Activated gamma-delta T cell treated with Interleukin-2 at 50 U/mL for 16 hours (primary cell): ENCODE measurements around the gene LAMTOR2.

Experiments used
- DNase-seq: peaks from one replicate; pipeline ENCODE4 v3.0.0-alpha.2; 2020

The LAMTOR2 gene

DNA sequence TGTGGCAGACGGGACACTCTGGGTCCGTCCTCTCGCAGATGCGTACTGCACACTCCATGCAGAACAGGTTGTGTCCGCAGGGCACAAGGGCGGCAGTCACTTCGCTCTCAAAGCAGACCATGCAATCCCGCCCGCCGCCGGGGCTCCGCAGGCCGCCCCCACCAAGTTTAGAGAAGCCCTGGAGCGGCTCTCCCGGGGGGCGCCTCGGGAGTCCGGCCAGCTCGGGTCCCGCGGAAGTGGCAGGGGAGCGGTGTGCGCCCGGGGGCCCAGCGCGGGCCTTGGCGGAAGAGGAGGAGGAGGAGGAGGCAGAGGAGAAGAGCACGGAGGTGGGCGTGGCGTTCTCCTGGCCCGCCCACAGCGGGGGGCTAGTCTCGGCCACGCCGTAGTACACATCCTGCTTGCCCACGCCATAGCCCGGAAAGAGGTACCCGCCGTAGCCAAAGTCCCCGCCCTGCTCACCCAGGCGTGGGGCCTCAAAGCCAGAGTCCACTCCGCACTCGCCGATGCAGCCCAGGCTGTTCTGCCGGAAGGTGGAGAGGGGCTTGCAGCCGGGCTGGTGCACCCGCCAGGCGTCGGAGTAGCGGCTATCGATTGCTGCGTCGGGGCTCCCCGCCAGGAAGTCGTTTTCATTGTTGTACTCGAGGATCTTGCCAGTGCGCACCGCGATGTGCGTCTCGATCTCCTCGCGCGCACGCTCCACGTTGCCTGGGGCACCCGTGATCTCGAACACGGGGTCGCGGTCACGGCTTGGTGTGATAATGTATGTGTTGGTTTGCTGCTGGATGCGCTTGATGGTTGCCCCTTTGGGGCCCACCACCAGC, 22.2 kb downstream of the LAMTOR2 start:
- no peak for DNase-seq

DNA sequence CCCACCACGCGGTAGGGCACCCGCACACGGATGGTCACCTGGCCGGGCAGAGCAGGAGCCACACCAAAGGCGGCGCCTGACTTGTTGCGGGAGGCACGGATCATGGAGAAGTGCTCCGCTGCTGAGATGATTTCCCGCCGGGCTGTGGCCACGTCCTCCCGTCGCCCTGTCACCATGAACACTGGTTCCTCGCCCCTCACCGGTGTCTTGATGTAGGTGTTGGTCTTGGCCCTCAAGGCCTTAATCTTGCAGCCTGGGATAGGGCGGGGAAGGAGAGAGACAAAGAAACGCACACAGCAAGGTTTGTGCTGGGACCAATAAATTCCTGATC, 22.8 kb downstream of the LAMTOR2 start:
- DNase-seq = no peak

GRCh38 chr1:156078728-156079127, 24.1 kb downstream of the LAMTOR2 start:
- DNase-seq = no peak

DNA sequence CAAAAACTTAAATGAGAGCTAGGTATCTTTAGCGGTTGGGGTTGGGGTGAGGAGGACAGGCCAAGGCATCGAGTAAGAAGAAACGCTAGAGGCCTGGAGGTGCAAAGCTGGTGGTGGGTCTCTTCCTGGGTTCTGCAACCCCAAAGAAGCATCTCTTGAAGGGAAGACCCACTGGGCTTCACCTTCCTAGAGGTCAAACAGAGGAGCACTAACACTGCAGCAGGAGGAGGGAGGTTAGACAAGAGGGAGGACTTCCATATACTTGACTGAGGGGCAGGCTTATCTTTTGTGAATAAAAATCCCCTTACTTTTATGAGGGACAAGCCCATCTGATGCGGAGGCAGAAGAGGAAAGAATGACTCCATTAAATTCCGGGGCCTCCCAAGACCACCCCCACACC, 25.2 kb downstream of the LAMTOR2 start:
- DNase-seq = no peak

- DNase-seq = no peak
Measured at GRCh38 chr1:156080241-156080862, 25.8 kb downstream of the LAMTOR2 start.

GRCh38 chr1:156080863-156081179, 26.2 kb downstream of the LAMTOR2 start:
- no peak for DNase-seq

DNA sequence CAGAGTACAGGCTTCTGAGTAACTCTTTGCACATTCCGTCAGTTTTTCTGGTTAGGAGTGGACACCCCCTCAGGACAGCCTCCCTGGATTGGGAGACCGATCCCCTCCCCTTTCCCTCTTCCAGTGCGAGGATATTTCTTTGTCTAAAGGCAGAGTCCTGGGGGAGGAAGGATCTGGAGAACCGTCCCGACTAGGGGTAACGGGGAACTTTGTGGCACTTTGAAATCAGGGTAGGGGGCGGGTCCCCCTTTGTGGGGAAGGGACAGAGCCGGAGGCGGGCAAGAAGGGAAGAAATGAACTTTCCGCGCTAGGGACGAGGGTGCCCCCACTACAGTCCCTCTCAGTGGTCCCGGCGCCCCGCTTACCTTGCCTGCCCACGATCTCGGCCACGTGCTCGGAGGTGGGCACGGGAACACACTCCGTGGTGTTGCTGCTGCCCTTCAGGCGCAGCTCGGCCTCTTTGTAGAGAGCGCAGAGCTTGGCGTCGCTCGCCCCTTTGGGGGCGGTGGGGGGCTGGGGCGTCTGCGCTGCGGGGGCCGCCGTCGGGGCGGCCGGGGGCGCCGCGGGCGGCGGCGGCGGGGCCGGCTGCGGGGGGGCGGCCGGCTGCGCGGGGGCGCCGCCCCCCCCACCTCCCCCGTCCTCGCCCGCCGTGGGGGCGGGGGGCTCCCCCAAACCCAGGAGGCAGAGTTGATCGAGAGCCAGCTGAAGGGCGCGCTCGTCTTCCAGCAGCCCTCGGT, 26.8 kb downstream of the LAMTOR2 start:
- DNase-seq = no peak

DNA sequence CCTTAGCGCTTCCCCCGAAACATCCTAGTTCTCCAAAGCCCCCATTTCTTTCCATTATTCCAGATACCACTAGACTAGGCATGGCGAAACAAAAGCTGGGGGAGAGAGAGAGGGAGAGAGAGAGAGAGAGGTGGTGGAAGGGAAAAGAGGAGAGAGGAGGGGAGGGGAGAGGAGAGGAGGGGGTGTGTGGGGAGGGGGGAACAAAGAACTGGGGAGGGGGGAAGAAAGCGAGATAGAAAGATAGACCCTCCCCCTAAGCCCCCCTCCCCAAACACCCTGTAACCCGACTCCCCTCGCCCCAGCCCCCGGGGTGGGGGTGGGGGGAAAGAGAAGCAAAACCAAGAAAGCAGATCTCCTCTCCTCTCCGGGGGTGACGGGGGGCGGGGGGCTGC, 27.3 kb downstream of the LAMTOR2 start:
- DNase-seq = no peak

DNA sequence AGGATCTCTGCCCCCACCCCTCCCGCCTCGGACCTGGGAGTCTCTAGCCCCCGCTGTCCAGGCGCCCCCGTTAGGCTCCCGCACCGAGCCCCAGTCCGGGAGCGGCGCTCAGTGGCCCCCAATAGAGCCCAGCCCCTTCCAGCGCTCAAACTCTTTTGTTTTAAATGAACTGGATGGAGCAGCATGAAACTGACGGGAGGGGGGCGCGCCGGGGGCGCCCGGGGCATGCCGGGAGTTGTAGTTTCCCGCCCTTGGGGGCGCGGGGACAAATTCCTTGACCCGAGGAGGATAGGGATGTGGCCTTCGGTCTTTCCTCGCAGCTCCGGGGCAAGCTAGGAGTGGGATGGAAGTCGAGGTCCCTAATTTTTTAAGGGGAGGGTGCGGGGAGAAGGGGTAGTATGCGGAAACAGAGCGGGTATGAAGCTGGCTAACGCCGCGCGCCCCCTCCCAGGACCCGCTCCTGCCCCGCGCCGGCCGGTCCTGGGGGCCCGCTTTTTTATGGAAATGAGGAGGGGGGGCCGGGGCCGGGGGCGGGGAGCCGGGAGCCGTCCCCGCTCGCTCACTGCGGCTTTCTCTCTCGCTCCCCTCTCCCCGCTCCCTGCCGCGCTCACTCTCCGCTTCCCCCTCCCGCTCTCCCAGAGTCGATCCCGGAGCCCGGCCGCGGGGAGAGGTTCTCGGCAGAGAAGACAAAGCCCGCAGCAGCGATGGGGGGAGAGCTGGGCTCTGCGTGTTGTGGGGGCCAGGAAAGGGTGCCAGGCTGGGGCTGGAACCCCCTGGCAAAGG, 27.9 kb downstream of the LAMTOR2 start, which contains the start of gene MEX3A:
Gene MEX3A, minus strand, starts transcription at position 157 of the 783 bp plus-strand sequence. CDS start 467 bp downstream, outside the sequence.
- DNase-seq = peak; percentile 52

DNA sequence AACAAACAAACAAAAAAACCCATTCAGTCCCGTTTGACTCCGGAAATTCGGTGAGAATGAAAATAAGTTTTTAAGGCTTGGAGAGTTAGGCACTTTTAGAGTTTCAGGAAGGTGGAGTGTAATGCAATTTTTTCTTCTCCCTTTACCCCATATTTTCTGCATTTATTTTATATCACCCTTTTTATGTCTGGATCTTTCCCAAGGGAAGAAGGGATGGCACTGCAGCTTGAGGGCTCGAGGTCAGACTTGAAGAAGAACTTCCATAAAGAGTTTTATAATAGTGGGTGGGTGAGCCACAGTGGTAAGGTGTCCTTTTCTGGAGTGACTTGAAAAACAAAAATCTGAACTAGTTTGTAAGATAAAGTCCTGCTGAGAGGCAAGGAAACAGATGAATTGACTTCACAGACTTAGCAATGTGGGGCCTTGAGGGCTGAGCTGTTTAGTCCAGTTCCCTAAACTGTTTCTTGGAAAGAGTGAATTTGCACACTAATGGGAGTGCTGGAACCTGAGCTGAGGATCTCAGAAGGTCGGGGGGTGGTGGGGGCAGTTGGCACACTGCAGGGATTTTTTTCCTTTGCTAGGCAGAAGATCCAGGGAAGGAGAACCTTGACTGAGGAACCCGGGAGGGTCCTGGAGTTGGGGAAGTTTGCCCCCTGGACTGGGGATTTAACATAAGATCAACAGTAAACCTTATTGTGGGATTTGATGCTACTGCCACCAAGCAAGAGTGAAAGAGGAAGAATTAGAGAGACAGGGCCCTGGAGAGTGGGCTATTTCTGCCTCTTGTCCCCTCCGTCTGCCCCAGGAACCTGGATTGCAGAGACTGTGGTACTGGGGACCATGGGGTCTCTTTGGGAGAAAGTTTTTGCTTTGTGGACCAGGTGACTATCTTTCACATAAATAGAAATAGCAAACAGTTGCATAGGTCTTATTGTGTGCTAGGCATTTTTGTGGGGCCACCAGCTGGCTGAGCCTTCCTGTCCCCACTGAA, 29.5 kb downstream of the LAMTOR2 start:
- no peak for DNase-seq

GRCh38 chr1:156086256-156086662, 31.7 kb downstream of the LAMTOR2 start:
- DNase-seq = no peak

- no peak for DNase-seq
Measured at GRCh38 chr1:156089704-156090103, 35.1 kb downstream of the LAMTOR2 start.

DNA sequence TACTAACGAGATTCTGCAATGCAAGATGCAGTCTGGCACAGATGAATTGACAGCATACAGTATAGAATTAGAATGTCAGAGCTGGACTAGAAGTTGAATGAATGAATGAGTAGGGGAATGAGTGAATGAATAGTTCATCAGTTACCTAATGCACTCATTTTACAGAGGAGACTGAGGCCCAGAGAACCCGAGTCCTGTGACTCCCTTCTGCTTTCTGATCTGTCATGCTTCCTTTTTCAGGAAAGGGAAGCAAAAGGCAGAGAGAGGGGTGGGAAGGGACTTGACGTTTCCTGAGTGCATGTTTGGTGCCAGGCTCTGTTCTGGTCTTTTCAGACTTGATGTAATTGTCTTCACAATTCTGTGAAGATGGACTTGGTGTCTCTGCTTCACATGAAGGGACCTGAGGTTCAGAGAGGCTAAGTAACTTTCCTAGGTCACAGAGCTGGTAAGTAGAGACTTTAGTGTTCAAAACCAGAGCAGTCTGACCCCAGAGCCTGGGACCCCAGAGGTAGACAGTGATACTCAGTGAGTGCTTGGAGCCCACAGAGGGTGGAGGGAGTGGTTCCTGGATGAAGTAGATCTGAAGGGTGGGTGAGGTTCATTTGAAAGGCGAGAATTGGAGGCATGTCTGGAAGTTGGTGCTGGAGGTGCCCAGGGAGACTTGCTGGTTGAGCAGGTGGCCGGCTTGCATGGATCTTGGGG, 35.7 kb downstream of the LAMTOR2 start:
- no peak for DNase-seq

- DNase-seq = peak; percentile 91
Measured at GRCh38 chr1:156090840-156091188, 36.2 kb downstream of the LAMTOR2 start.

GRCh38 chr1:156091610-156092009, 37.0 kb downstream of the LAMTOR2 start:
- DNase-seq = no peak

- DNase-seq = no peak
Measured at GRCh38 chr1:156095906-156096508, 41.4 kb downstream of the LAMTOR2 start.

DNA sequence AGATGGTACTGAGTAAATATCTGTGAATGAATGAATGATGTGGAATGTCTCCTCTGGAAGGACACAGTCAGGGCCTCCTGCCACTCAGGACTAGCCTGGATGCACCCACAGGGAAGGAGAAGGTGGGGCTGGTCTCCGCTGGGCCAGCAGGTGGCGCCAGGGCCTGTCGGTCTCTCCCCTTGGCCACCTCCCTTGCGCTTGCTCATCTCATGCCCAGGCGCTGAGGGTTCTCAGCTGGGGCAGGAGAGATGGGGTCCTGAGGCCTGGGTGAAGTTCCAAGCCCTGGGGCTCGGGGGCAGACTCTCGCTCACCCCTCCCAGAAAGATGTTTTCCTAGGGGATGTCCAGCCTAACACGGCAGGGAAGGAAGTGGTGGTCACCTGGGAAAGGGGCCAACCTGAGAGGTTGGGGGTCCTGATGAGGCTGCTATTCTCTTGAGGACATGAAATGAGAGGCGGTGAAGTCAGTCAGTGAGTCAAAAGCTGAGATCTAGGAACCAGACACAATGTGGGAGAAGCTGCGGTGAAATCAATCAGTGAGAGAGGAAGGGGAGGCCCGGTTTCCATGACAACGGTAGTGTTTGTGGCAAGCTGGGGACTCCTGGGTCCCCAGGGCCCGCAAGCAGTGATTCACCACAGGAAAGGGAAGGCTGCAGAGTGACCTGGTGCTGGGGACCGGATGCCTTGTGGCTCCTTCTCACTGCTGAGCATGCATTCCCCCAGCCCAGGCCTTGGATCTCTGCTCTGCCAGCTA, 42.2 kb downstream of the LAMTOR2 start:
- DNase-seq = peak; percentile 85

DNA sequence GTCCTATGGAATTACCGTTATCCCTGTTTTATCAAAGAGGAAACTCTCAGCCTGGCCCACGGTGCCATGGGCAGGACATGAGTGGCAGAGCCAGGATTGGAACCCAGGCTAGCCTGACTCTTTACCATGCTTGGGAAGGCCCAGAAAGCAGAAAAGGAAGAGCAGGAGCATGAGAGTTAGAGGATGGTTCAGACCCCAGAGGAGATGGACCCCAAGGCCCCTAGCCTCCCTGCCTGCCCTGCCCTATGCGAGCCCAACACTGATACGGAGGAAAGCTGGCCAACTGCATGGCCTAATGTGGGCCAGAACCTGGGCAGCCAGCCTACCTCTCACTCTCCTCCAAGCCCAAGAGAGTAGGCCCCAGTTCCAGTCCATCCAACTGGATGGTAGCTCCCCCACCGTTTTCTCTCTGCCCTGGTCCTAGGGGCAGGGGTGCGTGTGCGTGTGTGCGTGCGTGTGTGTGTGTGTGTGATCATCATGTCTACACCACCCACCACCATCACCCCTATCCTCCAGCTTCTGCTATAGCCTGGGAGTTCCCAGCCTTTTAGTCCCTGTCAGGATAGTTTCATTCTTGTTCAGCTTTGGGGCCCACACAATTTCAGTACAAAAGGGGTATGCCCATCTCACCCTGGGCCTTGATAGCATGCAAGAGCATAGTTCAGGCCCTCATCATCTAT, 43.1 kb downstream of the LAMTOR2 start:
- DNase-seq = no peak

DNA sequence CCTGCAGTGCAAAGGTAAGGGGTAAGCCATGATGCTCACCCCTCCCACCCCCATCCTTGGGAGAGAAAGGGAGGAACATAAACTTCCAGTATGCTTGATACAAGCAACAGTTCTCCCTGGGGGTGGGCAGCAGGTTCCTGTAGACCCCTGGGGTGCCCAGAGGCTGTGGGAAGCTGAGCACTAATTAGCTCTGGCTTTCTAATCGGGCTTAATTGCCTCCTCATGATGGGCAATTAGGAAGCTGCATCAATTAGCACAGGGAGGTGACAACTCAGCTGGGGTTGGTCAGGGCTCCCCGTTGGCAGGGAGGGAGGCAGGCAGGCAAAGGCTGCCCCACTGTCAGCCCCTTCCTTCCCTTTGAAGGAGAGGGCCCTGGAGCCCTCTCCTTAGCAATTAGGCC, 44.2 kb downstream of the LAMTOR2 start:
- DNase-seq = no peak

DNA sequence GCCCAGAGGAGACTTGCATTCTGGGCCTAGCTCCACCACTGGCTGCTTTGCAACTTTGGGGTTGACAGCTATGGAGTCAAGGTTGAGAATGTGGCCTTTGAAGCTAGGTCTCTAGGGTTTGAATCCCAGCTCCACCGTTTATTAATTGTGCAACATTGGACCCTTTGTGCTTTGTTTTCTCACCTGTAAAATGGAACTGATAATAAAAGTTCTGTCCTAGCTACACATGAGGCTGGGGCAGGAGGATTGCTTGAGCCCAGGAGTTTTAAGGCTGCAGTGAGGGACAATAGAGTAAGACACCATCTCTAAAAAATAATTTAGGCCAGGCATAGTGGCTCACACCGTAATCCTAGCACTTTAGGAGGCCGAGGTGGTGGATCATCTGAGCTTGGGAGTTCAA, 44.7 kb downstream of the LAMTOR2 start:
- no peak for DNase-seq
